SIG-M5 treated with dmso at 0.1 percent for 504 hours (cell line): ENCODE results near the gene UBE2Z.
"Not testable (repeated sequence)": the region's sequence is repeated elsewhere in the genome, so short reads cannot be mapped to it uniquely, and the experiment has no call there.

Experiments
- DNase-seq: peaks from one replicate; lab custom pipeline; 2025; ENCODE audit not compliant: unreplicated experiment; lab: John Stamatoyannopoulos, UW

Gene UBE2Z

DNA sequence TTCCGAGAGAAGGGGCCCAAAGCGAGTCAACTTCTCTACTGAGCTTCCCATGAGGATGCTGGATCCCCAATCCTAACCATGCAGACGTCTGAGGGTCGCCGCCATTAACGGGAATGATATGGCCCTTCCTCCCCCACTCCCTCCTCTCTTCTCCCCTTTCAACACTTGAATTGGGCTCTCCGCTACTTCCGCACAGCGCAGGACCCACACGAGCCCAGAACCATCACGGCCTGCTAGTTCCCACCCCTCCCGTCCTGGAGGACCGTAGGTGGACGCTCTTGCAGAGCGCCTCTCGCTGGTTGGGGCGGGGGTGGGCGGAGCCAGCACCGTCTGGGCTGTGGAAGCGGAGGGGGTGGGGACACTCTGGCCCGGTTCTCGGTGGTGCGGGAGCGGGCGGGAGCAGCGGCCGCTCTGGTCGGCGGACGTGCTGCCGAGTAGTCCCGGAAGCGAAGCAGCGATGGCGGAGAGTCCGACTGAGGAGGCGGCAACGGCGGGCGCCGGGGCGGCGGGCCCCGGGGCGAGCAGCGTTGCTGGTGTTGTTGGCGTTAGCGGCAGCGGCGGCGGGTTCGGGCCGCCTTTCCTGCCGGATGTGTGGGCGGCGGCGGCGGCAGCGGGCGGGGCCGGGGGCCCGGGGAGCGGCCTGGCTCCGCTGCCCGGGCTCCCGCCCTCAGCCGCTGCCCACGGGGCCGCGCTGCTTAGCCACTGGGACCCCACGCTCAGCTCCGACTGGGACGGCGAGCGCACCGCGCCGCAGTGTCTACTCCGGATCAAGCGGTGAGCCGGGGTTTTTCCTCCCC is at the start of gene UBE2Z:
TSS of gene UBE2Z (plus strand) at position 361 of the 797 bp plus-strand sequence. CDS start at position 458, 97 bp downstream.
- DNase-seq = peak; percentile 95

DNA sequence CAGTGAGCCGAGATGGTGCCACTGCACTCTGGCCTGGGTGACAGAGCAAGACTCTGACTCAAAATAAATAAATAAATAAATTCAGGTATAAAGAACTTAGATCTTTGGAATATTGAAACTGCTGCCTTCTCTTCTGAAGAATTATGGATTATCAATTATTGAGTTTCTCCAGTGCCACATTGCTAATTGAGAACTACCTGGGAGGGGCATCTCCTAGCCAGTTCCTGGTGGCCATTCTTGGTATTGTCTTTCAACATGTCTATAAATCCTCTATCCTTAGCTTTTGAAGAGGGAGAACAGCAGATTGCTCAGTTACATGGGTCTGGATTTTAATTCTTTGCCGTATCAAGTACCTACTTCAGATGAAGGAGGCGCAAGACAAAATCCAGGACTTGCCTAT is 48.2 kb upstream of the UBE2Z start:
- DNase-seq = no peak

GRCh38 chr17:48860456-48860855 is 47.8 kb upstream of the UBE2Z start:
- DNase-seq = no peak

- DNase-seq = no peak
These were observed 39.2 kb upstream of the UBE2Z start for GRCh38 chr17:48868916-48869500.

DNA sequence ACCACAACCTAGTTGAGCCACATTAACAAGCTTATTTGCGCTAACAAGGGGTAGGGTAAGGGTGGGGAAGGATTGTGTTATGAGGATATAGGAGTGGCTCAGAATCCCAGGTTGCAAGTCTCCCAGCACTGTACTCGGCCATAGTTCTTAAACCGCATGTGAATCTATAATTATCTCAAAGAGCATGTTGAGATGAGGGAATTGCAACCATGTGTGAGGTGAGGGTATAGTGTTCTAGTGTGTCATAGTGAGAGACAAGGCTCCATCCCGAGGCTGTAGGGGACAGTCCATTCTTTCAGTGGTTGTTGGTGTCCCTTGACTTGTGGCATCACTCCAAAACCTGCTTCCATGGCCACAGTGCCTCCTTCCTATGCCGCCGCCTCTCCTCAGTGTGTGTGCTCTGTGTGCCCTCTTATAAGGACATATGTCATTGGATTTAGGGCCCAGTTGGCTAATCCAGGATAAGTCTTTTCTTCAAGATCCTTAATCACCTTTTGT is 38.3 kb upstream of the UBE2Z start:
- DNase-seq = no peak

GRCh38 chr17:48871035-48871550 is 37.1 kb upstream of the UBE2Z start:
- no peak for DNase-seq

DNA sequence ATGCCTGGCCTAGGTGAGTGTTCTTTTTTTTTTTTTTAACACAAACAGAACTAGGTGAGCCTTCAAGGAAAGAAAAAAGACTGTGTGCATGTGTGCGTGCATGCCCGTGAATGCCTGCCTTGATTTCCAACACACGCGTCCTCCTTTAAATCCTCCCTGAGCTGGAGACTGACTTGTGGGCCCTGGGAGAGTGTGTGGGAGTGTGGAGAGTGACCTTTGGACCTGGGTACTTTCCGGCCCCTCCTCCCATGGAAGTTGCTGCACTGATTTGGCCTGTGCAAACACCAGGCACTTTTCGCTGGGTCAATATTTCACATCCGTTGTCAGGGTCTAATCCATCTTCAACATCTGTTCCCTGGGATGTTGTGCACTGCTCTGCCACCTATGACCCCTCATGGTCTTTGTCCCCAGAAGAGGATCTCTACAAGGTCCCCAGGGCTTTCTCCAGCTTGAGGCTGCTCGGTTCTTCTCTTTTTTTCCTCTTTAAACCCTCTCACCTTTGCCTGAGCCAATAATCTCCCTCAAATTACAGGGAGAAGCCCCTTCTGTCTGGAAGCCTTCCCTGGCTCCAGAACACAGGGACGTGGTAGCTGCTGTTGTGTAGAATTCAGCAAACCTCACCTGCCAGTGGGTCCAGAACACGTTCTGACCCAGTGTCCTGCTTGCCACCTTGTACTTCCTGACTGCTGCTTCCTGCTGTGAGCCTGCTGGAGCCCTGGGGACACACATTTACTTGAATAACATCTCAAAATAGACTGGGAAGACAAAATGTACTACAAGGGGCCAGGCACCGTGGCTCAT is 36.5 kb upstream of the UBE2Z start:
- no peak for DNase-seq

- not testable (repeated sequence) for DNase-seq
These were observed 35.8 kb upstream of the UBE2Z start for GRCh38 chr17:48872409-48872808.

- no peak for DNase-seq
These were observed 35.0 kb upstream of the UBE2Z start for GRCh38 chr17:48873209-48873608.

DNA sequence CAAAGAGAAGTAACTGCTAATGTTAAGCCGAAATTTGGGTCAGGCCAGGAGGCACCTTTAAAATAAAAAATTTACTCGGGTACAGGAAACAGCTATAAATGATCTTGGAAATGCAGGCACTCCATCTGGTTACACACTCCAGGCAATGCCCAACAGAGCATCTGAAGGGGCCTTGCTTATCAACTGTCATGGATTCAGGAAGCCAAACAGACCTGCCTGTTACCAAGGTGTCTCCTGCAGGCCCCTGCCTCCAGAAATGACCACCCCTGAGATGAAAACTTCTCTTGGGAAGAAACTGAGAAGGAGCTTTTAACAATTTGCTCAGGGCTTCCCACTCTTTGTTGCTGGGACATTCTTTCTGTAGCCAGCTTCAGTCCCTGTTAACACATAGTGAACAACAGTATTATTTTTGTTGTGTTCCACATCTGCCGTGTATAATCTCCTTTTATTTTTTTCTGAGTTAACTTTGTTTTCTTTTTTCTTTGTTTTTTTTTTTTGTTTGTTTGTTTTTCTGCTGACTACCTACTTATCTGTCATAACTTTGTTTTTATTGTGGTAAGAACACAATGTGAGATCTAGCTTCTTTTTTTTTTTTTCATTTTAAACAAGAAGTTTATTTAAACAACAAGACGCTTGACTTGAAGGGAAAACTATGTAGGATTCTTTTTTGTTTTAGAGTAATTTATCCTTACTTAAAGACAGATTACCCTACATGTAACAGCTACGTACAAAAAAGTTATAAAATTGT is 34.3 kb upstream of the UBE2Z start:
- no peak for DNase-seq

- peak; percentile 85 for DNase-seq
These were observed 29.0 kb upstream of the UBE2Z start for GRCh38 chr17:48878920-48879898.

DNA sequence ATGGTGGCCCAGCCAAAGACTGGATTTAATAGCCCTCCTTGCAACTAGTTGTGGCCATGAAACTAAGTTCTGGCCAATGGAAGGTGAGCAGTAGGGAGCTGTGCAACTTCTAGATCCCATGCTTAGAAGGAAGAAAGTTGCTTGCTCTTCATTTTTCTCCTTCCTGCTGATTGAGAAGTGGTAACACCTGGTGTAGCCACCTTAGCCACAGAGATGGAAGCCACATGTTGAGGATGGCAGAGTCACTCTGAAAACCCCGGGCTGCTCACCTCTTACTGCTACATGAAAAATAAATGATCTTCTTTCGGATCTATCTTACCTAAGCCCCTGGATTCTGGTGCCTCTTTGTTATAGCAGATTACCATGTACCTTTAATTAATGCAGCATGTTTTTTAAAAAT is 25.9 kb upstream of the UBE2Z start:
- DNase-seq = no peak

DNA sequence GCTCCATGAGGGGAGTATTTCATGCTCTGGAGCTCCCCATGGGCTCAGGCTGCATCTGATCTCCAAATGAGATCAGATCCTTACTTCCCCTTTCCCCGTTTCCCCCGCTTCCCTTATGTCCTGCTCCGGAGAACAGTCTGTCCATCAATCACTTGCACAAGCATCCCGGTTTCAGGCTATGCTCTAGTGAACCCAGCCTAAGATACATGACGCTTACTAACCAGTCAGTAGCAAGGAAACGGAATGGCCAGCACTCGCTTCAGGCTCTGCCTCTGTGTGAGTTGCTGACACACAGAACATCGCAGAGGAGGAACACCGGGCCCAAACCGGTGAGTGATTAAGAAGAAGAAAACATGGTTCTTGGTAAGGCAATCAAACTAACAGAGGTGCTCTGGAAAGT is 25.0 kb upstream of the UBE2Z start:
- DNase-seq = no peak

GRCh38 chr17:48890086-48890485 is 18.1 kb upstream of the UBE2Z start:
- DNase-seq = no peak

DNA sequence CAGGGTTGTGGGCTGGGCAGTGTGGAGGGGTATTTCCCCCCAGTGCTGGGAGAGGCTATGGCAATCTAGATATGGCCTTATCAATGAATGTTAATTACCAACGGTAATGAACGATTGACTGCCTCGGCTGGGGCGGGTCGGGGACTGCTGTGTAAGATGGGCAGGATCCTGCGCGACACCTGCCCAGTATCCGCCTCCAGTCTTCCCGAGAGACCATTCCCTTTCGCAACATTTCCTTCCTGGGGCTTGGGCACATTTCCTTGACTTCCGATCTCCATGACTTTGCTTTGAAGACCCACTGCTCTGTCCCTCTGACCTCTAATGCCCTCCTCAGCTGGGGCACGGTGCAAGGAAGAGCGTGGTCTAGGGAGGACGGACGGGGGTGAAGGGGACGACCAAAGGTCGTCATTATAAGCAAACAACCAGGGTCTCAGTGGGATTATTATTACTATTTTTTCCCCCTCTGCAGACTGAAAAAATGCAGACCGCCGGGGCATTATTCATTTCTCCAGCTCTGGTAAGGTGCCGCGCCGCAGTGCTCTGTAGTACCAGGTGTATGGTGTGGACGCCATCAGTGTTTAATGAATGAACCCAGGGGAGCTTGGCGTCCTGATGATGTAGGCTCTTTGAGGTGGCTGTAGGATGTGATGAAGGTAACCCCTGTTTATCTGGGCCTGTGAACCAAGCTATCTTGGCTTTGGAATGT is 15.1 kb upstream of the UBE2Z start:
- DNase-seq = no peak

GRCh38 chr17:48893646-48894508 is 14.3 kb upstream of the UBE2Z start:
- DNase-seq = no peak

- DNase-seq = no peak
These were observed 13.3 kb upstream of the UBE2Z start for GRCh38 chr17:48894886-48895285.

DNA sequence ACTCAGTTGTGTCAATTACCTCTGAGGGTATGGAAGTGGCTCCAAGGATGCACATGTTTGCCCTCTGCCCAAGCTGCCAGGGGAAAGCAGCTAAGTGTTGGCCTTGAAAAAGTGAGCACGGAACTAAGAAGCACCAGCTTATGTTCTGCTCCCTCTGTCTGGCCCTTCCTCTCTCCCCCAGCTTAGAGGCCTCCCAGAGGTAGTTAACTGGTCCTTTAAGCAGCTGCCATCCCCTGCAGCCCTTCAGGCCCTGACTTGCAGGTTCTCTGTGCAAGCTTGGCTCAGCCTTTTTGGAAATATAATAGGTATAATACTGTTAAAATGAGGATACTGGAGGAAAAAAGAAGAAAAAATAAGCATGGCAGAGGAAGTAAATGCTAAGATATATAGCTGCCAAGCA is 7.0 kb upstream of the UBE2Z start:
- no peak for DNase-seq
